Measurements from ENCODE around the gene HHIPL1. TPM values are rescaled to one million over a fixed set of nuclear protein-coding genes. Genes with fewer than 3 reads are reported as not detected.

Gene HHIPL1
- total and polyA plus RNA-seq, 4 donors: 0.31 to 4.0 (median 1.1) TPM

DNA sequence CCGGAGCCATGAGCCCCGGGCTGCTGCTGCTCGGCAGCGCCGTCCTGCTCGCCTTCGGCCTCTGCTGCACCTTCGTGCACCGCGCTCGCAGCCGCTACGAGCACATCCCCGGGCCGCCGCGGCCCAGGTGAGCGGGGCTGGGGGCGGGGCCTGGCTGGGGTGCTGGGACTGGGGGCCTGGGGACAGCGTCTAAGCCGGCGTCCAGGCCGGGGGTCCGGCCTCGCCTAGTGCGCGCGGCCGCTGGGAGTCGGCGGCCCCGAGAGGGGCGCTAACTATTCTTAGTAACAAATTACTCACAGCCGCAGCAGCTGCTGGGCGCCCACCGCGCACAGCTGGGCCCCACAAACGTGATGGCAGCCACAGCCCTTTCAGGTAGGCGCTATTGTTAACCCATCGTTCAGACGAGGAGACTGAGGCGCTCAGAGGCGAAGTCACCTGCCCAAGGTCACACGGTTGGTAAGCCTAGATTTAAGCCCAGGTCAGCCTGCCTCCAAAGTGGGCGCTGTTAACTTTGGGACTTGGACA lies 39.5 kb downstream of the HHIPL1 start:
- H3K4me3 ChIP-seq: peak overlapping the region; percentile 52
- H3K27me3 ChIP-seq (ENCODE audit: control insufficient read depth in 3 of 3, insufficient read depth in 3 of 3, low read length in 2 of 3): no peaks in the 10 kb centered on the region
- peaks cover 0 to 9% (median 8%) of the 10 kb centered on the region in 5 donors for H3K4me1 ChIP-seq (ENCODE audit: control insufficient read depth in 5 of 5, insufficient read depth in 5 of 5, low read length in 5 of 5)
- ATAC-seq (ENCODE audit: insufficient read depth, low FRiP score): no peak
- peak in 2 of 3 donors; percentile 36 to 39 for DNase-seq
- H3K36me3 ChIP-seq (ENCODE audit: control insufficient read depth in 4 of 4, insufficient read depth in 4 of 4, low read length in 4 of 4): no peaks in the 10 kb centered on the region
- TF ChIP-seq, protein P1, sequence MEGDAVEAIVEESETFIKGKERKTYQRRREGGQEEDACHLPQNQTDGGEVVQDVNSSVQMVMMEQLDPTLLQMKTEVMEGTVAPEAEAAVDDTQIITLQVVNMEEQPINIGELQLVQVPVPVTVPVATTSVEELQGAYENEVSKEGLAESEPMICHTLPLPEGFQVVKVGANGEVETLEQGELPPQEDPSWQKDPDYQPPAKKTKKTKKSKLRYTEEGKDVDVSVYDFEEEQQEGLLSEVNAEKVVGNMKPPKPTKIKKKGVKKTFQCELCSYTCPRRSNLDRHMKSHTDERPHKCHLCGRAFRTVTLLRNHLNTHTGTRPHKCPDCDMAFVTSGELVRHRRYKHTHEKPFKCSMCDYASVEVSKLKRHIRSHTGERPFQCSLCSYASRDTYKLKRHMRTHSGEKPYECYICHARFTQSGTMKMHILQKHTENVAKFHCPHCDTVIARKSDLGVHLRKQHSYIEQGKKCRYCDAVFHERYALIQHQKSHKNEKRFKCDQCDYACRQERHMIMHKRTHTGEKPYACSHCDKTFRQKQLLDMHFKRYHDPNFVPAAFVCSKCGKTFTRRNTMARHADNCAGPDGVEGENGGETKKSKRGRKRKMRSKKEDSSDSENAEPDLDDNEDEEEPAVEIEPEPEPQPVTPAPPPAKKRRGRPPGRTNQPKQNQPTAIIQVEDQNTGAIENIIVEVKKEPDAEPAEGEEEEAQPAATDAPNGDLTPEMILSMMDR (IDR thresholded peaks at IDR 0.05; ENCODE audit: control extremely low read depth, extremely low read depth): no peak
- H3K9me3 ChIP-seq (ENCODE audit: control insufficient read depth in 4 of 4, insufficient read depth in 3 of 4, low read length in 3 of 4): no peaks in the 10 kb centered on the region
- H3K9ac ChIP-seq (ENCODE audit: insufficient read depth in 1 of 2, low read length in 2 of 2): peak overlapping the region in 1 of 2 donors; percentile 55
- 6 to 7% methylated on average over 33 to 45 of the region's 45 CpGs for WGBS, 2 donors
- peak overlapping the region in 1 of 2 donors; percentile 63 for H3K27ac ChIP-seq (ENCODE audit: low read depth in 1 of 2, low read length in 1 of 2)

DNA sequence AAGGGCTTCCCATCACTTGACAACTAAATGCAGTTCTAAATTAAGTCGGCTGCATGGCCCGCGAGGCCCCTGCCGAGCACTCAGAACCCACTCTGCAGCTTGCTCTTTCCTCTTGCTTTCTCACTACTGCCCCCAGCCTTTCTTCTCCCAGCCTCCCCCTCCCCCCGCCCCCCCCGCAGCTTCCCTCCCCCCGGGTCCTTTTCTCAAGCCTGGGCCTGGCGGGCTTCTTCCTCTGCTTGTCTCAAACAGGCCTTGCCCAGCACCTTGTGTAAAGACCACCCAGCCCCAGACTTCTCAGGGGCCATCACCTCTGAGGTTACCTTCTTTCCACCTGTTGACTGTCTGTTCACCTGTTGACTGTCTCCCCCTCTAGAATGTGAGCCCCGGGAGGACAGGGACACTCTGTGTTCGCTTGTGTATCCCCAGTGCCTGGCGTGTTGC lies 40.2 kb downstream of the HHIPL1 start:
- Histone ChIP-seq H3K27ac (ENCODE audit: low read depth in 1 of 2, low read length in 1 of 2) (no peak overlapping the region), H3K9me3 (ENCODE audit: control insufficient read depth in 4 of 4, insufficient read depth in 3 of 4, low read length in 3 of 4) (no peaks in the 10 kb centered on the region), H3K9ac (ENCODE audit: insufficient read depth in 1 of 2, low read length in 2 of 2) (no peak overlapping the region), H3K27me3 (ENCODE audit: control insufficient read depth in 3 of 3, insufficient read depth in 3 of 3, low read length in 2 of 3) (no peaks in the 10 kb centered on the region), H3K36me3 (ENCODE audit: control insufficient read depth in 4 of 4, insufficient read depth in 4 of 4, low read length in 4 of 4) (no peaks in the 10 kb centered on the region), H3K4me3 (no peak overlapping the region), H3K4me1 (ENCODE audit: control insufficient read depth in 5 of 5, insufficient read depth in 5 of 5, low read length in 5 of 5) (peaks cover 0 to 9% (median 8%) of the 10 kb centered on the region in 5 donors)
- DNase-seq (no peak), ATAC-seq (ENCODE audit: insufficient read depth, low FRiP score) (no peak)
- 43 to 66% methylated on average over 10 to 11 of the region's 11 CpGs for WGBS, 2 donors
- TF ChIP-seq, protein P1 (IDR thresholded peaks at IDR 0.05; ENCODE audit: control extremely low read depth, extremely low read depth): no peak

DNA sequence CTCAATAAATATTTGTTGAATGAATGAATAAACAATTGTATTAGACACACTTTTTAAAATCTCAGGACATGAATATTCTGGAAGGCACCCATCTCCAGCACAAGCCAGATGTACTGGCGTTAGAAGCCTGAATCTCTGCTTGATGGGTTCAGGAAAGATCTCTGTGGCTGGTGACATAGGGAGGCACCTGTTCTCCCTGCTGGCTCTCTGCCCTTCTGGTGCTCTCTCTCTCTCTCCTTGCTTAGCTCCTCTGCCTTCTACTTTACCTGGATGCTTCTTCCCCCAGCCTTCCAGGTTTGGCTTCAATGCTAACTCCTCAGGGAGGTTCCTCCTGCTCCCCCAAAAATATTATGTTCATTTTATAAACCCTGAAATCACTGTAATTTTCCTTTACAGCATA lies 40.7 kb downstream of the HHIPL1 start:
- Histone ChIP-seq H3K9me3 (ENCODE audit: control insufficient read depth in 4 of 4, insufficient read depth in 3 of 4, low read length in 3 of 4) (no peaks in the 10 kb centered on the region), H3K27ac (ENCODE audit: low read depth in 1 of 2, low read length in 1 of 2) (no peak overlapping the region), H3K36me3 (ENCODE audit: control insufficient read depth in 4 of 4, insufficient read depth in 4 of 4, low read length in 4 of 4) (no peaks in the 10 kb centered on the region), H3K9ac (ENCODE audit: insufficient read depth in 1 of 2, low read length in 2 of 2) (no peak overlapping the region), H3K27me3 (ENCODE audit: control insufficient read depth in 3 of 3, insufficient read depth in 3 of 3, low read length in 2 of 3) (no peaks in the 10 kb centered on the region), H3K4me3 (no peak overlapping the region), H3K4me1 (ENCODE audit: control insufficient read depth in 5 of 5, insufficient read depth in 5 of 5, low read length in 5 of 5) (peaks cover 0 to 9% (median 8%) of the 10 kb centered on the region in 5 donors)
- 68 to 80% methylated on average over 1 of the region's 1 CpG for WGBS, 2 donors
- DNase-seq (no peak), ATAC-seq (ENCODE audit: insufficient read depth, low FRiP score) (no peak)
- TF ChIP-seq, protein P1 (IDR thresholded peaks at IDR 0.05; ENCODE audit: control extremely low read depth, extremely low read depth): no peak
